ENCODE measurements around the gene KRTAP10-12. TPM values are rescaled to one million over a fixed set of nuclear protein-coding genes. Genes with fewer than 3 reads are reported as not detected.
"Not testable (repeated sequence)": the region's sequence is repeated elsewhere in the genome, so short reads cannot be mapped to it uniquely, and the experiment has no call there.

KRTAP10-12 gene
- total and polyA plus RNA-seq, 2 of the 4 experiments (the other 2 are of a cell fraction), result not detected

GRCh38 chr21:44687671-44688070 is 9.3 kb upstream of the KRTAP10-12 start:
- H3K9ac ChIP-seq (ENCODE audit: low read depth, low read length), result no peak overlapping the region
- no peaks in the 10 kb centered on the region for H3K9me3 ChIP-seq (ENCODE audit: control insufficient read depth, insufficient read depth, low read length)
- no peak overlapping the region for H3K14ac ChIP-seq (replicated peaks; ENCODE audit: low read depth, low read length)
- no peak overlapping the region for H3K23ac ChIP-seq (ENCODE audit: low read depth, low read length)
- H3K27me3 ChIP-seq (ENCODE audit: control insufficient read depth, insufficient read depth, low read length), result peaks cover 31% of the 10 kb centered on the region
- CTCF ChIA-PET, result no interaction called here
- no peak overlapping the region for H3K4ac ChIP-seq (ENCODE audit: low read depth, low read length)
- H3K4me1 ChIP-seq (ENCODE audit: control insufficient read depth, insufficient read depth, low read length), result no peaks in the 10 kb centered on the region
- H3K27ac ChIP-seq (ENCODE audit: insufficient read depth, low read length), result no peak overlapping the region
- in situ Hi-C loops (cut with MboI; ENCODE audit: low sequenced_read_pairs), result no loop called here
- H3K79me1 ChIP-seq (ENCODE audit: low read depth in 1 of 2, low read length in 2 of 2), result no peaks in the 10 kb centered on the region
- H4K5ac ChIP-seq (ENCODE audit: low read depth, low read length), result no peak overlapping the region
- no peak for TF ChIP-seq USF2 (IDR thresholded peaks at IDR 0.05; ENCODE audit: low read depth, low read length)
- TF ChIP-seq SMC3 (IDR thresholded peaks at IDR 0.05; ENCODE audit: low read depth, low read length), result no peak
- H3K36me3 ChIP-seq (ENCODE audit: control insufficient read depth, insufficient read depth, low read length), result no peaks in the 10 kb centered on the region
- no peak overlapping the region for H3K18ac ChIP-seq (ENCODE audit: low read depth, low read length)
- no peak overlapping the region for H4K91ac ChIP-seq (ENCODE audit: insufficient read depth, low read depth, low read length)
- H3K9me1 ChIP-seq (ENCODE audit: insufficient read depth, low read length), result no peaks in the 10 kb centered on the region
- H2AK9ac ChIP-seq (replicated peaks; ENCODE audit: low read depth, low read length, poor library complexity), result no peak overlapping the region
- H4K20me1 ChIP-seq (ENCODE audit: insufficient read depth, low read length), result no peaks in the 10 kb centered on the region
- H2BK20ac ChIP-seq (ENCODE audit: low read depth, low read length), result no peak overlapping the region
- DNase-seq (no peak), ATAC-seq (ENCODE audit: low read depth) (no peak)
- H3K4me3 ChIP-seq (ENCODE audit: insufficient read depth, low read depth, low read length), result no peak overlapping the region
- H2BK15ac ChIP-seq (ENCODE audit: low read depth, low read length), result no peak overlapping the region
- no TSS peak for BruUV-seq (replicated peaks)
- intact Hi-C loops (cut with micrococcal nuclease), result no loop called here
- no peak overlapping the region for H3K56ac ChIP-seq (ENCODE audit: extremely low read depth, insufficient read depth, low read length)
- dilution Hi-C loops (cut with HindIII; ENCODE audit: low sequenced_read_pairs, unreplicated experiment), result no loop called here
- H2BK5ac ChIP-seq (ENCODE audit: low read depth, low read length, poor library complexity, severe bottlenecking), result no peak overlapping the region
- 20% methylated on average over 1 of the region's 11 CpGs; no CpG with 5 or more reads in 1 of the 2 experiments for WGBS, 2 experiments (ENCODE audit: extremely low coverage in 2 of 2, insufficient read length in 1 of 2)
- no peak overlapping the region for H4K8ac ChIP-seq (ENCODE audit: low read depth in 2 of 2, low read length in 2 of 2)
- H2AK5ac ChIP-seq (ENCODE audit: low read depth, low read length), result no peak overlapping the region
- no peak overlapping the region for H3K4me2 ChIP-seq (ENCODE audit: low read depth, low read length)
- no peak overlapping the region for H2AFZ ChIP-seq (replicated peaks; ENCODE audit: low read length, poor library complexity)
- H2BK120ac ChIP-seq (ENCODE audit: low read depth, low read length), result no peak overlapping the region
- POLR2A ChIA-PET (ENCODE audit: unreplicated experiment), result no interaction called here

GRCh38 chr21:44689740-44690139 is 7.2 kb upstream of the KRTAP10-12 start:
- H3K4me2 ChIP-seq (ENCODE audit: low read depth, low read length); H3K4me3 ChIP-seq (ENCODE audit: insufficient read depth, low read depth, low read length); BruUV-seq (replicated peaks); H3K9me3 ChIP-seq (ENCODE audit: control insufficient read depth, insufficient read depth, low read length); H3K4ac ChIP-seq (ENCODE audit: low read depth, low read length); H2BK15ac ChIP-seq (ENCODE audit: low read depth, low read length); H2AK9ac ChIP-seq (replicated peaks; ENCODE audit: low read depth, low read length, poor library complexity); H2AFZ ChIP-seq (replicated peaks; ENCODE audit: low read length, poor library complexity); H3K79me1 ChIP-seq (ENCODE audit: low read depth in 1 of 2, low read length in 2 of 2); H3K9me1 ChIP-seq (ENCODE audit: insufficient read depth, low read length); H3K14ac ChIP-seq (replicated peaks; ENCODE audit: low read depth, low read length); H4K5ac ChIP-seq (ENCODE audit: low read depth, low read length); H2BK20ac ChIP-seq (ENCODE audit: low read depth, low read length); DNase-seq; H3K36me3 ChIP-seq (ENCODE audit: control insufficient read depth, insufficient read depth, low read length); in situ Hi-C loops (cut with MboI; ENCODE audit: low sequenced_read_pairs); H4K91ac ChIP-seq (ENCODE audit: insufficient read depth, low read depth, low read length); CTCF ChIA-PET; H2BK5ac ChIP-seq (ENCODE audit: low read depth, low read length, poor library complexity, severe bottlenecking); H3K27ac ChIP-seq (ENCODE audit: insufficient read depth, low read length); ATAC-seq (ENCODE audit: low read depth); H4K20me1 ChIP-seq (ENCODE audit: insufficient read depth, low read length); H4K8ac ChIP-seq (ENCODE audit: low read depth in 2 of 2, low read length in 2 of 2); H3K18ac ChIP-seq (ENCODE audit: low read depth, low read length); H2BK120ac ChIP-seq (ENCODE audit: low read depth, low read length); H3K4me1 ChIP-seq (ENCODE audit: control insufficient read depth, insufficient read depth, low read length); H3K9ac ChIP-seq (ENCODE audit: low read depth, low read length); H3K23ac ChIP-seq (ENCODE audit: low read depth, low read length); H2AK5ac ChIP-seq (ENCODE audit: low read depth, low read length); dilution Hi-C loops (cut with HindIII; ENCODE audit: low sequenced_read_pairs, unreplicated experiment); intact Hi-C loops (cut with micrococcal nuclease); POLR2A ChIA-PET (ENCODE audit: unreplicated experiment); H3K56ac ChIP-seq (ENCODE audit: extremely low read depth, insufficient read depth, low read length): not testable (repeated sequence)
- peaks cover 19% of the 10 kb centered on the region for H3K27me3 ChIP-seq (ENCODE audit: control insufficient read depth, insufficient read depth, low read length)
- no CpG with 5 or more reads among the region's 3 CpGs for WGBS, 2 experiments (ENCODE audit: extremely low coverage in 2 of 2, insufficient read length in 1 of 2)
